Measurements from ENCODE around the gene CYLD. TPM values are rescaled to one million over a fixed set of nuclear protein-coding genes. Genes with fewer than 3 reads are reported as not detected.

CYLD gene
- polyA plus RNA-seq, 4 donors: 6.0 to 18.4 (median 7.6) TPM

DNA sequence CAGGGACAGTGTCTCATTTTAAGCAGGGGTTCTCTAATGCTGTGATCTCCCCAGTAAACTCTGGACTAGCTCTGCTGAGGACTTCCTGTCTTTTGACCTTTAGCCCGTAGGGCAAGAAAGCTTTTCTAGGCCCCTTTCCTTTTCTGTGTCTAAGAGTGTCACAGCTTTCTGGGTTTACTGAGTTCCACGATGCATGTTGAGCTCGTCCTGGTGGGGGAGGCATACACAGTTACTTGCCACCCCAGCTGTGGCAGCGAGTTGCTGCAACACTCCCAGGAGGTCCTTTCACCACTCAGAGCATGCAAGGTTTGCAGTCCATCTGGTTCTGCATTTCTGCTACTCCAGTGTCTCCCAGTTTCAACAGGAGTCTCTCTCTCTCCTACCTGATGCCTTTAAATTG, 24.8 kb upstream of the CYLD start:
- H3K27ac ChIP-seq (ENCODE audit: low read depth in 1 of 3, low read length in 2 of 3): no peak overlapping the region
- no peaks in the 10 kb centered on the region for H3K27me3 ChIP-seq (ENCODE audit: control insufficient read depth in 3 of 3, insufficient read depth in 3 of 3, low read length in 3 of 3)
- H3K4me1 ChIP-seq (ENCODE audit: control insufficient read depth in 3 of 3, insufficient read depth in 2 of 3, low read depth in 1 of 3, low read length in 2 of 3): peaks cover 0 to 38% (median 0%) of the 10 kb centered on the region in 3 donors
- no peaks in the 10 kb centered on the region for H3K9me3 ChIP-seq (ENCODE audit: control insufficient read depth in 2 of 2, insufficient read depth in 1 of 2, low read depth in 1 of 2, low read length in 1 of 2)
- no peak for FAIRE-seq
- 48 to 66% (median 55%) methylated on average over 4 of the region's 4 CpGs for WGBS, 3 donors
- H3K36me3 ChIP-seq (ENCODE audit: control insufficient read depth in 3 of 3, insufficient read depth in 2 of 3, low read depth in 1 of 3, low read length in 3 of 3): no peaks in the 10 kb centered on the region
- H3K4me3 ChIP-seq (ENCODE audit: low read depth in 1 of 3, low read length in 3 of 3): no peak overlapping the region
- peak in 1 of 2 donors; percentile 52 for DNase-seq

DNA sequence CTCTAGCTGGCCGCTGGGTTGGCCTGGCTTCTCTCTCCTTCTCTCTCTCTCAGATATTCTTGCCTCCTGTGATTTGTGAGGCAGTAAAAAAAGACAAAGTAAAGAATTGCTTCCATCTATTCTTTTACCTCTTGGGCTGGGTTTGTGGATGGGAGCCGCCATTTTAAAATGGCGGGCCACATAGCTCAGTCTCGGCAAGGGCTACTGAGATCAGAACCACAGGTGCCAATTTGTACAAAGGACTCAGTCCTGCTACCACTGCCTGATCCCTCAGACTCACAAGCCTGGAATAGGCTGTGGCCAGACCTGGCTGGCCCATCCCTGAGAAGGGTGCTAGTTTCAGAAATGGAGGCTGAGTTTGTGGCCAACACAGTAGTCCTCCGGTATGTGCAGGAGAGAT, 24.4 kb upstream of the CYLD start:
- no peak for DNase-seq
- H3K4me3 ChIP-seq (ENCODE audit: low read depth in 1 of 3, low read length in 3 of 3): no peak overlapping the region
- FAIRE-seq: no peak
- H3K36me3 ChIP-seq (ENCODE audit: control insufficient read depth in 3 of 3, insufficient read depth in 2 of 3, low read depth in 1 of 3, low read length in 3 of 3): no peaks in the 10 kb centered on the region
- H3K9me3 ChIP-seq (ENCODE audit: control insufficient read depth in 2 of 2, insufficient read depth in 1 of 2, low read depth in 1 of 2, low read length in 1 of 2): no peaks in the 10 kb centered on the region
- no peak overlapping the region for H3K27ac ChIP-seq (ENCODE audit: low read depth in 1 of 3, low read length in 2 of 3)
- peaks cover 0 to 34% (median 0%) of the 10 kb centered on the region in 3 donors for H3K4me1 ChIP-seq (ENCODE audit: control insufficient read depth in 3 of 3, insufficient read depth in 2 of 3, low read depth in 1 of 3, low read length in 2 of 3)
- 87 to 97% (median 89%) methylated on average over 5 of the region's 5 CpGs for WGBS, 3 donors
- no peaks in the 10 kb centered on the region for H3K27me3 ChIP-seq (ENCODE audit: control insufficient read depth in 3 of 3, insufficient read depth in 3 of 3, low read length in 3 of 3)

DNA sequence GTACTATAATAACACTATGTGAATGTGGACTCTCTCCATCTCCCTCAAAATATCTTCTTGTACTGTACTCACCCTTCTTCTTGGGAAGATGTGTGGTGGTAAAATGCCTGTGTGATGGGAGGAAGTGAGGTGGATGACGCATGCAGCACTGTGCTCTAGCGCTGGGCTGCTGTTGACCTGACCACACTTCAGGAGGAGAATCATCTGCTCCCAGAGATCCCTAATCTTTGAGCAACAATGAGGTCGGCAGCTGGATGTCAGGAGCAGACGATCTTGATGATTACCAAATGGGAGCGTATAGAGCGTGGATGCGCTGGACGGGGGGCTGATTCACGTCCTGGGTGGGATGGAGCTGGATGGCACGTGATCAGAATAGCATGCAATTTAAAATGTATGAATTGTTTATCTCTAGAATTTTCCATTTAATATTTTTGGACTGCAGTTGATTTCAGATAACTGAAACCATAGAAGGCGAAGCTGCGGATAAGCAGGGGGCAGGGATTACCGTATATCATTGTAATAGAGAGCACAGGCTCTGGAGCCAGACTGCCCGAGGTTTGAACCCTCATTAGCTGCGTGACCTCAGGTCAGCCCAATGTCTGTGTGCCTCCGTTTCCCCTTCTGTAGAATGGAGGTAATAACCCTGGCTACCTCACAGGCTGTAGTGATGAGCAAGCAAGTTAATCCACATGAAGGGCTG, 23.7 kb upstream of the CYLD start:
- Histone ChIP-seq H3K27ac (ENCODE audit: low read depth in 1 of 3, low read length in 2 of 3) (no peak overlapping the region), H3K27me3 (ENCODE audit: control insufficient read depth in 3 of 3, insufficient read depth in 3 of 3, low read length in 3 of 3) (no peaks in the 10 kb centered on the region), H3K4me1 (ENCODE audit: control insufficient read depth in 3 of 3, insufficient read depth in 2 of 3, low read depth in 1 of 3, low read length in 2 of 3) (peaks cover 0 to 27% (median 0%) of the 10 kb centered on the region in 3 donors), H3K9me3 (ENCODE audit: control insufficient read depth in 2 of 2, insufficient read depth in 1 of 2, low read depth in 1 of 2, low read length in 1 of 2) (no peaks in the 10 kb centered on the region), H3K36me3 (ENCODE audit: control insufficient read depth in 3 of 3, insufficient read depth in 2 of 3, low read depth in 1 of 3, low read length in 3 of 3) (no peaks in the 10 kb centered on the region), H3K4me3 (ENCODE audit: low read depth in 1 of 3, low read length in 3 of 3) (no peak overlapping the region)
- 68 to 88% (median 86%) methylated on average over 16 of the region's 16 CpGs for WGBS, 3 donors
- DNase-seq: no peak
- FAIRE-seq: no peak

DNA sequence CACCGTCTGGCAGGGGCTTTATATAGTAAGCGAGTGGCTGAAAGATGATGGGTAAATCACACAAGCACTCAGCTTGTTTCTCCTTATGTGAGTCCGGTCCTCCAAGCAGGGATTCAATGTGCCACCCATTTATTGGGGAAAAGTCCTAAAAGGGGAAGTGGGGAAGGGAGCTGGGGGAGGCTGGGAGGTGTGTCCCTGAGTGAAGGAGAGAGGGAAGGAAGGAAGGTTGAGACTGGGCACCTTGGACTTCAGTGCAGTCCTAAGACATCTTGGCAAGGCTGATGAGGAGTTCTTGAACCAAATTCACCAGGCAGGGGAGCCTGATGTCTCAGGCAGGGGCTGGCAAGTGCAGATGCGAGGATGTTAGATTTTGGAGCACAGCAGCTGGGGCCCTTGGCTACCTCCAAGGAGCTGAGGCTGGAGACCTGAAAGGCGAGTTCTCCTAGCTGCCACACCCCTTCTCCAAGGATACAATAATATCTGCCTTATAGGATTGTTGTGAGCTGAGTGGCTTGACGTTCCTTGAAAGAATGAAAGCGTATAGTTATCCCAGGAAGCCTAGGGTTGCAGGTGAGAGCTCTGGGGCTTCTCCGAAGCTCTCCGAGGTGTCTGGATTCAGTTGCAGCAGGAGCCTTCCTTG, 23.0 kb upstream of the CYLD start:
- H3K4me3 ChIP-seq (ENCODE audit: low read depth in 1 of 3, low read length in 3 of 3): no peak overlapping the region

DNA sequence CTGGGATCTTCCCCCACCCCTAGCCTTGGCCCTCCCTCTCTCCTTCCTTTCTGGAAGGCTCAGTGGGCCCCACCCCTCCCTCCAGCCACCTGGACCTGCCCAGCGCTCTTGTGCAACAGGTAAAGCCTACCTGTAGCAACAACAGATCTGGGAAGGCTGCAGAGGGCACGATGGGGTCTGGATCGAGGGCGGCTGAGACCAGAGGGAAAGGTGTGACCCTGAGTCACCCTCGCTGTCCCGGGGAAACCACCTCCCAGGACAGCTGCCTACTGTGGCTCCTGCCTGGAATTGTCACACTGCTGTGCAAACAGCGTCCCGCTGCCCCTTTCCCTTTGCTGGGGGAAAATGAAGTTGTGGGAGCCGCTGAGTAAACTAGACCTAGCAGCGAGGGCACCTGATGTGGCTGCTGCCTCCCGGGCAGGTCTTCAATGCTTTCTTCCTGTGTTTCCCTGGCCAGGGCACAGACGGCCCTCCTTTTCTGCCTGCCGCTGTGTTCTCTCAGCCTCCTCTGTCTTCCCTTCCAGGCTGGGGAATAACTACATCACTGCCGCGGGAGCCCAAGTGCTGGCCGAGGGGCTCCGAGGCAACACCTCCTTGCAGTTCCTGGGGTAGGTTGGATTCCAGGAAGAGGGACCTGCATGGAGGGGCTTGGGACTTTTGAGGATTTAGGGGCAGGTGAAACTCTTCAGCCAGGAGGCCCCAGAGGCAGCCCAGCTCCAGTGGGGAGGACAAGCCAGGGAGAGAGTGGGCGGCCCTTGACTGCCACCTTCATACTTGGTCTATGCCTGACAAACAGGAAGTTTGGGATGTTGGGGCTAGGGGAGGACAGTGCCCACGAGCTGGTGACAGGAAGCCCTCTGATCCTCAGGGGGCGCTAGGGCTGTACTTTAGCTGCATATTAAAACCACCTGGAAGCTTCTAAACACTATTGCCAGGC, 22.2 kb upstream of the CYLD start:
- Histone ChIP-seq H3K9me3 (ENCODE audit: control insufficient read depth in 2 of 2, insufficient read depth in 1 of 2, low read depth in 1 of 2, low read length in 1 of 2) (peaks cover 0 to 5% of the 10 kb centered on the region in 2 donors), H3K36me3 (ENCODE audit: control insufficient read depth in 3 of 3, insufficient read depth in 2 of 3, low read depth in 1 of 3, low read length in 3 of 3) (no peaks in the 10 kb centered on the region), H3K27me3 (ENCODE audit: control insufficient read depth in 3 of 3, insufficient read depth in 3 of 3, low read length in 3 of 3) (no peaks in the 10 kb centered on the region), H3K27ac (ENCODE audit: low read depth in 1 of 3, low read length in 2 of 3) (peak overlapping the region in 1 of 3 donors; percentile 33), H3K4me1 (ENCODE audit: control insufficient read depth in 3 of 3, insufficient read depth in 2 of 3, low read depth in 1 of 3, low read length in 2 of 3) (peaks cover 0 to 24% (median 0%) of the 10 kb centered on the region in 3 donors), H3K4me3 (ENCODE audit: low read depth in 1 of 3, low read length in 3 of 3) (peak overlapping the region in 1 of 3 donors; percentile 1)
- DNase-seq: peak in 1 of 2 donors; percentile 76
- 28 to 68% (median 43%) methylated on average over 20 of the region's 20 CpGs for WGBS, 3 donors
- FAIRE-seq: no peak

More for the DNA sequence above, 23.0 kb upstream of the CYLD start:
- H3K9me3 ChIP-seq (ENCODE audit: control insufficient read depth in 2 of 2, insufficient read depth in 1 of 2, low read depth in 1 of 2, low read length in 1 of 2): no peaks in the 10 kb centered on the region
- FAIRE-seq (no peak), DNase-seq (peak in 1 of 2 donors; percentile 32)
- H3K27ac ChIP-seq (ENCODE audit: low read depth in 1 of 3, low read length in 2 of 3): peak overlapping the region in 1 of 3 donors; percentile 33
- H3K4me1 ChIP-seq (ENCODE audit: control insufficient read depth in 3 of 3, insufficient read depth in 2 of 3, low read depth in 1 of 3, low read length in 2 of 3): peaks cover 0 to 27% (median 0%) of the 10 kb centered on the region in 3 donors
- H3K27me3 ChIP-seq (ENCODE audit: control insufficient read depth in 3 of 3, insufficient read depth in 3 of 3, low read length in 3 of 3): no peaks in the 10 kb centered on the region
- WGBS, 3 donors: 37 to 71% (median 50%) methylated on average over 9 of the region's 9 CpGs
- H3K36me3 ChIP-seq (ENCODE audit: control insufficient read depth in 3 of 3, insufficient read depth in 2 of 3, low read depth in 1 of 3, low read length in 3 of 3): no peaks in the 10 kb centered on the region

DNA sequence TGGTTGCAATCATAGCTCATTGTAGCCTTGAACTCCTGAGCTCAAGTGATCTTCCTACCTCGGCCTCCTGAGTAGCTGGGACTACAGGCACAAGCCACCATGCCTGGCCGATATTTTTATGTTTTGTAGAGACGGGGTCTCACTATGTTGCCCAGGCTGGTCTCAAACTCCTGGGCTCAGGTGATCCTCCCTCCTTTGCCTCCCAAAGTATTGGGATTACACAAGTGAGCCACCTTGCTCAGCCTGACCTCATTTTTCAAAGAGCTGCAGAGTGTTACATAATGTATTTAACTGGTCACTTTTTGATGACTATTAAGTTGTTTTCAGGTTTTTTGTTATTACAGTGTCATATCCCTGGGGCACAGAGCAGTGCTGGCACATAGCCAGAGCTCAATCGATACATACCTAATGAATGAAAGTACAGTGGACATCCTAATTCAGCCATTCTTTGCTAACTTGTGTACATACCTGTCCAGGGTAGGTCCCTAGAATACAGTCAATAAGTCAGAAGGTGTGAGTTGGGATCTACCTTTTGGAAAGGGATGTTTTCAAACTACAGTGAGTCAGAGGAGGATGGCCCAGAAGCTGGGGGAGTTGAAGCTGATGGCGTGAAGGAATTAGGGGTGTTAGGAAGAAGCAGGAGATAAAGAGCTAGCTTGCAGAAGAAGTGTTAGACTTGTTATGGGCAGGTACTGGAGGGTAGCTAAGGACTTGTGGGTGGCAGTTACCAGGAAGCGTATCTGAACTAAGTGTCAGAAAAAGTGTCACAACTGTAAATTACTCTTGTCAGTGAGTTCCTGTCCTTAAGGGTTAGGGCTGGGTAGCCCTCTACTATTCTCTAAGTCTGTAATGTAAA, 20.1 kb upstream of the CYLD start:
- Histone ChIP-seq H3K4me1 (ENCODE audit: control insufficient read depth in 3 of 3, insufficient read depth in 2 of 3, low read depth in 1 of 3, low read length in 2 of 3) (peaks cover 0 to 17% (median 0%) of the 10 kb centered on the region in 3 donors), H3K4me3 (ENCODE audit: low read depth in 1 of 3, low read length in 3 of 3) (no peak overlapping the region), H3K36me3 (ENCODE audit: control insufficient read depth in 3 of 3, insufficient read depth in 2 of 3, low read depth in 1 of 3, low read length in 3 of 3) (no peaks in the 10 kb centered on the region), H3K9me3 (ENCODE audit: control insufficient read depth in 2 of 2, insufficient read depth in 1 of 2, low read depth in 1 of 2, low read length in 1 of 2) (peaks cover 0 to 5% of the 10 kb centered on the region in 2 donors), H3K27ac (ENCODE audit: low read depth in 1 of 3, low read length in 2 of 3) (no peak overlapping the region), H3K27me3 (ENCODE audit: control insufficient read depth in 3 of 3, insufficient read depth in 3 of 3, low read length in 3 of 3) (no peaks in the 10 kb centered on the region)
- DNase-seq (no peak), FAIRE-seq (no peak)
- WGBS, 3 donors: 88 to 93% (median 92%) methylated on average over 6 of the region's 6 CpGs

DNA sequence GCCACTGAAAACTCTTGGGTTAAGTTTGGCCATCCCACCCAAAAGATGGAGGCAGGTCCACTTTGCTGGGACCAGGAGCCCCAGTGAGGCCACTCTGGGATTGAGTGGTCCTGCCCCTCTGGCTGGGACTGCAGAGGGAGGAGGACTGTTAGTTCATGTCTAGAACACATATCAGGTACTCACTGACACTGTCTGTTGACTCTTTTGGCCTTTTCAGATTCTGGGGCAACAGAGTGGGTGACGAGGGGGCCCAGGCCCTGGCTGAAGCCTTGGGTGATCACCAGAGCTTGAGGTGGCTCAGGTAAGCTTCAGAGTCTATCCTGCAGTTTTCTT, 19.5 kb upstream of the CYLD start:
- Histone ChIP-seq H3K9me3 (ENCODE audit: control insufficient read depth in 2 of 2, insufficient read depth in 1 of 2, low read depth in 1 of 2, low read length in 1 of 2) (peaks cover 0 to 5% of the 10 kb centered on the region in 2 donors), H3K4me3 (ENCODE audit: low read depth in 1 of 3, low read length in 3 of 3) (no peak overlapping the region), H3K27me3 (ENCODE audit: control insufficient read depth in 3 of 3, insufficient read depth in 3 of 3, low read length in 3 of 3) (no peaks in the 10 kb centered on the region), H3K36me3 (ENCODE audit: control insufficient read depth in 3 of 3, insufficient read depth in 2 of 3, low read depth in 1 of 3, low read length in 3 of 3) (no peaks in the 10 kb centered on the region), H3K27ac (ENCODE audit: low read depth in 1 of 3, low read length in 2 of 3) (no peak overlapping the region), H3K4me1 (ENCODE audit: control insufficient read depth in 3 of 3, insufficient read depth in 2 of 3, low read depth in 1 of 3, low read length in 2 of 3) (peaks cover 0 to 11% (median 0%) of the 10 kb centered on the region in 3 donors)
- 90 to 100% (median 100%) methylated on average over 1 of the region's 1 CpG for WGBS, 3 donors
- no peak for FAIRE-seq
- DNase-seq: no peak
